Activated gamma-delta T cell treated with anti-CD3 and anti-CD28 coated beads, Interleukin-2, amount 50 U/mL, for 16 hours (primary cell): ENCODE results near the gene STARD9.
A peak's percentile ranks its signal among the peaks of the same experiment; 100 is the strongest.
"Not testable (repeated sequence)": the region's sequence is repeated elsewhere in the genome, so short reads cannot be mapped to it uniquely, and the experiment has no call there.

Experiments used
- DNase-seq: peaks from one replicate; pipeline ENCODE4 v3.0.0-alpha.2; 2020; ENCODE audit warnings: low read depth

STARD9 gene

DNA sequence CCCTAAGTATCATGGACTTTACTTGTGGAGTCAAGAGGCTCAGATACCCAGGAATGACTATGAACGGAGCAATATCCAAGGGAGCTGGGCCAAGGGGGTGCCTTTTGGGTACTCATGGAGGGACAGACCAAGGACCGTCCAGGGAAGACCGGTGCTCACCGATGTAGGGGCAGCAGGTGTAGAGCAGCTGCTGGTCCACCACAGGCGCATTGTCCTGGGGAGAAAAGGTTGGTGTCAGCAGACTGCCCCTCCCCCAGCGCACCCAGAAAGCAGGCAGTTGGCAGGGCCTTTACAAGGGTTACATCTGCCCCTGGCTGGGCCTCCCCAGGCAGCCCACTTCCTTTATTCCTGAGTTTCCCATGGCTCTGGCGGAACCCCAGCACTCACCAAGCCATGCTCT is 154.0 kb downstream of the STARD9 start:
- no peak for DNase-seq

DNA sequence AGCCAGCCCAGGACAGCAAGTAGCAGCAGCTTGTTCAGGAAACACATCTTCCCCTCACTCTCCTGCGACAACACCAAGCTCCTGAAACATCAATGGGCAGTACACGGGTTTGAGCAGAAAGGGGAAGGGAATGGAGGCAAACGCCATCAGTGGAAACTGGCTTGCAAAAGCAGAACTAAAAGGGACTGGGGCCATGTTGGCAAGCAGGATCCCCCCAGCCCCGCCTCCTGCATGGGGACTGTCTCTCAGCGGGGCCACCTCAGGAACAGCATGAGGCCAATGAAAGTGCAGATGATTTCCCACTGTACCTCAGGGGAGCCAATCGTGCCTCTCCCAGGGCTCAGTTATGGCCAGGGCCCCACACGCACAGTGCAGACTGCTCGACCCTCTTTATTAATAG is 154.7 kb downstream of the STARD9 start:
- DNase-seq = no peak

DNA sequence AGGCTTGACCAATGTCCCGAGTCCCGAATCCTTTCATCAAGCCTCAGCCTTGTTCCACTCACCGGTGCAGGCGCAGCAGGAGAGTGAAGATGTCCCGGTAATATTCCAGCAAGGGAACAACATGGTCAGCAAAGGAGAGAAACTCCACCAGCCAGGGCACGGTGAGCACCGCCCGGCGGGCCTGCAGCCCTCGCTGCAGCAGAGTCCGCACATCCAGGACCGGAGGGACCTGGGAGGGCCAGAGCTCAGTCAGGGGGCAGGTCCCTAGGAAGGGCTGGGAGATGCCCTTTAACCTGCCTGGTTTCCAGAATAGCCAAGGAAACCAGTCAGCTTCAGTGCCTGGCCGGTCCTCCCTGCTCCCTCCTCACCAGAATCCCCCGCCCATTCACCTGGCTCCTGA is 155.1 kb downstream of the STARD9 start:
- DNase-seq = no peak

DNA sequence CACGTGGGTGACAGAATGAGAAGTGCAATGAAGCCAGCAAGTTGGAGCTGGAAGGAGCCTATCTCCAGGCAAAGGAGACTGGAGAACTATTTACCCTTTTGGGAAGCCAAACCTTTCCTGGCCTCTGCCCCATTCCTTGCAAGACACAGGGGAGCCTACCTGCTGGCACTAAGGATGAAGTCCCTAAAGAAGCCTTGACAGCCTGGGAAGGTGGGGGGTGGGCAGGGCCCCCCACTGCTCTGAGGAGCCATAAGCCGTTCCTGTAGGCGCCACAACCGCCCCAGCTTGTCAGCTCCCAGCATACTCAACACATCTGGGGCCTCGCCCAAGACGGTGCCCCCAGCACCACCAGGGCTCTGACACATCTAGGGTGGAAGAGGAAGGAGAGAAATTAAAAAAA is 156.1 kb downstream of the STARD9 start:
- DNase-seq = no peak

DNA sequence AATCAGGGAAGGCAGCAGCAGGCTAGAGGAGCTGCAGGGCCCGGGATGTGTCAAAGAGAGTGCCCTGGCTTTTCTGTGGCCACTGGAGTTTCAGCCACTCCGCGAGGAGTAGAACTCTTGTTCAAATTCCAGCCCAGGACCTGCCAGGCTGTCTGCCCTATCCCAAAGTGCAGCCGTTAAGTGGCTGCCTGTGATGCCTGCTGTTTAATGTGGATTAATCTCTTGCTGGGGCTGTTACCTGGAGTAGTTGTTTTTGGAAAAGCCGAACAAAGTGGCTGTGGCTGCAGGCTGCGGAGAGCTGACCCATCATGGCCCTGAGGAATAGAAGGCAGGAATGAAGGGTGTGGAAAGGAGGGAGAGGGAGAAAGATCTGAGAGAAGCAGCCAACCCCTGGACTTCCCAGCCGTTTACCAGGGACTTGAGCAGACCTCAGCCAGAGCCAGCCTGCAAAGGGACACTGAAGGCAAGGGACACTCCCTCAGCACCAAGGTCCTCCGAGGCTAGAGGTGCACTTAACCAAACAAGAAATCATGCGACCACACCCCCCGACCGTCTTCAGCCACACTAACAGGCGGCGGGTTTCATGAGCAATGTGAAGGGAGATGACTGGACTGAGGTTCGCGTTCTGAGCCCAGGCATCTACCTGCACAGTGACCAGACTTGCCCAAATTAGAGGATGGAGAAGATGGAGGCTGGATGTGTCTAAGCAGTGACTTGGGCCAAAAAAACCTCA is 156.9 kb downstream of the STARD9 start:
- DNase-seq = no peak

DNA sequence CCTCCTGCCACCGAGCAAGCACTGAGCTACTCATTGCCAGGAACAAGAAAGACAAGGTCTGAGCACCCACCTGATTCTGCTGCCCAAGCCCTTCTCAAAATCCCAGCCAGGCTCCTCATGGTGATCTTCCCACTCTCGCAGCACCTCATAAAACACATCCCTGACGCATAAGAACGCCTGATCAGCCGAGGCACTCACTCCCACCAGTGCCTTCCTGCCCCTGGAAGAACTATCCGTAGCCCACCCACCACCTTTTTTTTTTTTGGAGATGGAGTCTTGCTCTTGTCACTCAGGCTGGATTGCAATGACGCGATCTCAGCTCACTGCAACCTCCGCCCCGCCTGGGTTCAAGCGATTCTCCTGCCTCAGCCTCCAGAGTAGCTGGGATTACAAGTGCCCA is 157.6 kb downstream of the STARD9 start:
- DNase-seq = no peak

GRCh38 chr15:42734076-42734672 is 158.8 kb downstream of the STARD9 start:
- DNase-seq = no peak

DNA sequence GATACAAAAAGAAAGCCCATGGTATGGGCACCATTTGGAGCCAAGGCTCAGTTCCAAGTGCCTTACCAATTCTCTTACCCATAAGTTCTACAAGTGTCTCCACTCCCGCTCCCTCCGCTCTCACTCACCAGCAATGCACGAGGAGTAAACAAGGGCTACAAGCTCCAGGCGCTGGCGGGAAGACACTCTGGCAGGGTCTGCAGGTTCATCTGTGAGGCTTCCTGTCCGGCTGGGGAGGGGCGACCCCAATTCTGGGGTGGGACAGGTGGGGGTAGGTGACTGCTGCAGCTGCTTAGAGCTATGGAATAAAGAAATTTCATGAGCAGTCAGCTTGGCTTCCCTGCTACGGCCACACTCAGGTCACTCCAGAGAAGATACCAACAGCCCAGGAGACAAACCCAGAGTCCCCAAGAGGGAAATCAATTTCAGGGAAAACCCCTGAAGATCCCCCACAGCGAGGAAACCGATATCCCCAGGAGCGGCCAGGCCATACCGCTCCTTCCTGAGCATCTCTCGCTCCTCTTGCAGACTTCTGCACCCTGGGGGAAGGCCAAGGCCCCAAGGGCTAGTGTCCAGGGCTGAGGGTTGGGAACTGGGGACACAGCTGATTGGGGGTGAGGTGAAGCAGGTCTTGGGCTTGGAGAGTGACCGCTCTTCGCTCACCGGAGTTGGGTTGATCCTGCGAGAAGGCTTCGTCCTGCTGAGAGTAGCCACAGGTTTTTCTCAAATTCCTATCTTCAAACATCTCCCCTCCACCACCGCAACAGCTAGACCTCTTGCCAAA is 160.2 kb downstream of the STARD9 start:
- DNase-seq = no peak

DNA sequence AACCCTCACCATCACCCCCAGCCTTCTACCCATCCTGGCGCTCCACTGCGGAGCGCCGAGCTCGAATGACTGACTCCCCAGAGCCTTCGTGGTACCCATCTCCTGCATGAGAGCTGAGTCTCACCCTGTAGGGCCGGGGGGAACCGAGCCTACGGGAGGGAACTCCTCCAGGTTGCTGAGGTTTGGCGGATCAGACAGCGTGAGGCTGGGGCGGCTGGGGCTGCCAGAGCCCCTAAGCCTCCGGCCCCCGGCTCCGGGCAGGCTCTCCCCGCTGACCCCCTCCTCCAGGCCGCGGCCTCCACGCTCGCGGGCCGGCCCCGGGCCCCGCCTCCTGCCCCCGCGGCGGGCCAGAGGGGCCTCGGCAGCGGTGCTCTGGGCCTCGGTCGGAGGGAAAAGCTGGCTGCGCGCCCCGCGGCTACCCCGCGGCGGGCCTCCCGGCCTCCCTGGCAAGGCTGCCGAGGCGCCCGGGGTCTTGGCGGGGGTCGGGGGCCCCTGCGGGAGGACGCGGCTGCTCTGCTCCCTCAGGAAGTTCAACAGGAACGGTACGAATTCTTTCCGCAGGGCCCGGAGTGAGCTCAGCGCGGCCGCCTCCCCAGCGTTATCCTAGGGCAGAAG is 160.9 kb downstream of the STARD9 start:
- no peak for DNase-seq

DNA sequence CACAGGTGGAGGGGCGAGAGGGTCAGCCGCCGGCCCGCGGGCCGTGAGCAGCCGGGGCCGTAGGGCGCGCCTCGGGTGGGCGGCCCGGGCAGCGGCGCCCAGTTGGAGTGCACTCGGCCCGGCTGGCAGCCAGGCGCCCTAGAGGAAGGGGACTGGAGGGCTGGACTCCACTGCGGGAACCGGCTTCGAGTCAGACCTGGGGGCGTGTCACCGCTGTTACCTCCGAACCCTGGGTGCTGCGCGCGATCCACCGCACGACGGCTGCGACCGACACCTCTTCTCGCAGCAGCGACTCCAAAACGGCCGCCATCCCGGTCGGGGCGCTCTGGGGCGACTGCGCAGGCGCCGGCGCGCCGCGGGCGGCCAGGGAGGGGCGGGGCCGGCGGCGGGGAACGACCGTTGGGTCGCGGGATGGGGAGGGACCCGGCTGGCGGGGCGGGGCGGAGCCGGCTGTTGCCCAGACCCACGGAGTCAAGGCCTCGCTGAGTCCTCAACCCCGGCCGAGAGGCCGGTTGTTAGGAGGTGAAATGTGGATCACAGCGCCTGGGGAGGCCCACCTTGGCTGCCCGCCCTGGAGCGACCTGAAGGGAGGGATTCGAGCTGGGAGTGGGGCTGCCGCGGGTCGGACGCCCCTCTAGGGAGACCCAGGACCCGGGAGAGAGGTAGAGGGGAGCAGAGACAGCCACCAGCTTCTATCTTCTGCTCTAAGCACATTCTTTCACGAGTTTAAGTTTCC is 161.6 kb downstream of the STARD9 start, which contains the start of gene CDAN1:
Gene CDAN1, minus strand, starts transcription at position 336 of the 736 bp plus-strand sequence. Its CDS starts 26 bp downstream, at position 310.
- DNase-seq = peak; percentile 88

GRCh38 chr15:42737529-42738328 is 162.3 kb downstream of the STARD9 start:
- no peak for DNase-seq

GRCh38 chr15:42741710-42742109 is 166.3 kb downstream of the STARD9 start:
- no peak for DNase-seq

- no peak for DNase-seq
These were observed 166.7 kb downstream of the STARD9 start for GRCh38 chr15:42742149-42742548.

DNA sequence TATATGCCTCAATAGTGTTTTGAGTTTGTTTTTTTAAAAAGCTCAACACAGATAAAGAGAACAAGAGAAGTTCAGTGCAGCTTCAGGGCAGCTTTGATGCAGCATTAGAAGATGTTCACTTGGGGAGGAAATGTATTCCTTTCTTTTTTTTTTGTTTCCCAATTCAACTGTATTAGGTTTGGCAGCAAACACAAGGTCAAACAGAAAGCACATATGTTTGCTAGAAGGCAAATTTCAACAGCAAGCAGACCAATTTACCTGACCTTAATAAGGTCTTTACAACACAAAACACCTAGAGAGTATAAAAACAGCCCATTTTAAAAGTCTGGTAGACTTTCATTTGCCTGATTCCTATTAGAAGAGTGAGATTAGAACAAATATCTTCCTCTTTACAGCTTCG is 168.8 kb downstream of the STARD9 start:
- DNase-seq = no peak

GRCh38 chr15:42749266-42749665 is 173.9 kb downstream of the STARD9 start:
- no peak for DNase-seq

- DNase-seq = no peak
These were observed 174.9 kb downstream of the STARD9 start for GRCh38 chr15:42750306-42750705.

- DNase-seq = no peak
These were observed 183.7 kb downstream of the STARD9 start for GRCh38 chr15:42759093-42759492.

DNA sequence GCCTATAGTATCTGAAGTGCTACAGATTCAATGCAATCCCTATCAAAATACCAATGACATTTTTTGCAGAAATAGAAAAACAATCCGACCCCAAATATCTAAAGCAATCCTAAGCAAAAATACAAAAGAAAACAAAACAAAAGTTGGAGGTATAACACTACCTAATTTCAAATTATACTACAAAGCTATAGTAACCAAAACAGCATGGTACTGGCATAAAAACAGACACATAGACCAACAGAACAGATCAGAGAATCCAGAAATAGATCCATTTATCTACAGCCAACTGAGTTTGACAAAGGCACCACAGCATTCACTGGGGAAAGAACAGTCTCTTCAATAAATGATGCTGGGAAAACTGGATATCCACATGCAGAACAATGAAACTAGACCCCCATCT is 185.4 kb downstream of the STARD9 start:
- DNase-seq = no peak

GRCh38 chr15:42761813-42762212 is 186.4 kb downstream of the STARD9 start:
- DNase-seq = not testable (repeated sequence)

DNA sequence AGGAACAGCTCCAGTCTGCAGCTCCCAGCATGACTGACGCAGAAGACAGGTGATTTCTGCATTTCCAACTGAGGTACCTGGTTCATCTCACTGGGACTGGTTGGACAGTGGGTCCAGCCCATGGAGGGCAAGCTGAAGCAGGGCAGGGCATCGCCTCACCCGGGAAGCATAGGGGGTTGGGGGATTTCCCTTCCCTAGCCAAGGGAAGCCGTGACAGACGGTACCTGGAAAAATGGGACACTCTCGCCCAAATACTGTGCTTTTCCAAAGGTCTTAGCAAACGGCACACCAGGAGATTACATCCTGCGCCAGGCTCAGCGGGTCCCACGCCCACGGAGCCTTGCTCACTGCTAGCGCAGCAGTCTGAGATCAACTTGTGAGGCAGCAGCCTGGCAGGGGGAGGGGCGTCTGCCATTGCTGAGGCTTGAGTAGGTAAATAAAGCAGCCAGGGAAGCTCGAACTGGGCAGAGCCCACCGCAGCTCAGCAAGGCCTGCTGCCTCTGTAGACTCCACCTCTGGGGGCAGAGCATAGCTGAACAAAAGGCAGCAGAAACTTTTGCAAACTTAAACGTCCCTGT is 188.8 kb downstream of the STARD9 start:
- not testable (repeated sequence) for DNase-seq

DNA sequence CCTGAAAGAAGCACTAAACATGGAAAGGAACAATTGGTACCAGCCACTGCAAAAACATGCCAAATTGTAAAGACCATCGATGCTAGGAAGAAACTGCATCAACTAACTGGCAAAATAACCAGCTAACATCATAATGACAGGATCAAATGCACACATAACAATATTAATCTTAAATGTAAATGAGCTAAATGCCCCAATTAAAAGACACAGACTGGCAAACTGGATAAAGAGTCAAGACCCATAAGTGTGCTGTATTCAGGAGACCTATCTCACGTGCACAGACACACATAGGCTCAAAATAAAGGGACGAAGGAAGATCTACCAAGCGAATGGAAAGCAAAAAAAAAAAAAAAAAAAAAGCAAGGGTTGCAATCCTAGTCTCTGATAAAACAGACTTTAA is 190.7 kb downstream of the STARD9 start:
- DNase-seq = not testable (repeated sequence)
